Measurements from ENCODE around the gene NDUFS4. TPM values are rescaled to one million over a fixed set of nuclear protein-coding genes. Genes with fewer than 3 reads are reported as not detected.

NDUFS4 gene
- polyA plus RNA-seq, 1 of the 3 experiments (the other 2 are of a cell fraction): 104 TPM

- Histone ChIP-seq H3K79me2 (ENCODE audit: insufficient read depth) (peaks cover 47% of the 10 kb centered on the region), H3K9me3 (no peaks in the 10 kb centered on the region), H3K36me3 (replicated peaks in 1 of 2; ENCODE audit: control insufficient read depth in 1 of 2, insufficient read depth in 2 of 2, low read length in 1 of 2) (peaks cover 17 to 46% of the 10 kb centered on the region in 2 experiments), H4K20me1 (ENCODE audit: insufficient read depth) (no peaks in the 10 kb centered on the region), H2AFZ (ENCODE audit: low read depth) (no peak overlapping the region), H3F3A (replicated peaks; ENCODE audit: insufficient read depth) (peaks cover 6% of the 10 kb centered on the region), H3K4me1 (ENCODE audit: control insufficient read depth in 1 of 2, insufficient read depth in 2 of 2, low read depth in 1 of 2, low read length in 1 of 2) (peaks cover 2 to 5% of the 10 kb centered on the region in 2 experiments; a peak in 3 of 4 replicates), H3K9ac (no peak overlapping the region), H3K27ac (ENCODE audit: low read depth in 2 of 2, low read length in 1 of 2) (no peak overlapping the region; a peak in 1 of 4 replicates), H3K9me2 (no peaks in the 10 kb centered on the region), H3K4me2 (no peak overlapping the region), H3K4me3 (ENCODE audit: low read depth in 2 of 2, low read length in 1 of 2) (no peak overlapping the region), H3K27me3 (ENCODE audit: insufficient read depth) (no peaks in the 10 kb centered on the region)
- CTCF ChIA-PET: interaction anchor here (0.6 kb wide), 1 partner anchor 19 kb away, joined by 3 read pairs; no protein-coding TSS in a partner anchor
- peak; percentile 3 for DNase-seq
- WGBS (ENCODE audit: low lambda C conversion rate): 75% methylated on average over 6 of the region's 6 CpGs
- POLR2A ChIA-PET: no interaction called here
- TF ChIP-seq TCF12 (IDR thresholded peaks at IDR 0.05): no peak
- no peak for TF ChIP-seq YY1 (IDR thresholded peaks at IDR 0.05; ENCODE audit: low read depth)
- no peak for TF ChIP-seq MEF2A (IDR thresholded peaks at IDR 0.05; ENCODE audit: borderline replicate concordance, low read depth)
- TF ChIP-seq NRF1 (IDR thresholded peaks at IDR 0.05; ENCODE audit: low read depth, low read length): no peak
- no peak for TF ChIP-seq RXRA (IDR thresholded peaks at IDR 0.05; ENCODE audit: borderline replicate concordance, low read depth)
- no peak for TF ChIP-seq CTCF (IDR thresholded peaks at IDR 0.05)
- no peak for TF ChIP-seq RAD21 (IDR thresholded peaks at IDR 0.05; ENCODE audit: low read length)
- no peak for TF ChIP-seq USF1 (IDR thresholded peaks at IDR 0.05; ENCODE audit: borderline replicate concordance, low read depth)
These were observed 42.7 kb downstream of the NDUFS4 start for GRCh38 chr5:53603009-53603687.

DNA sequence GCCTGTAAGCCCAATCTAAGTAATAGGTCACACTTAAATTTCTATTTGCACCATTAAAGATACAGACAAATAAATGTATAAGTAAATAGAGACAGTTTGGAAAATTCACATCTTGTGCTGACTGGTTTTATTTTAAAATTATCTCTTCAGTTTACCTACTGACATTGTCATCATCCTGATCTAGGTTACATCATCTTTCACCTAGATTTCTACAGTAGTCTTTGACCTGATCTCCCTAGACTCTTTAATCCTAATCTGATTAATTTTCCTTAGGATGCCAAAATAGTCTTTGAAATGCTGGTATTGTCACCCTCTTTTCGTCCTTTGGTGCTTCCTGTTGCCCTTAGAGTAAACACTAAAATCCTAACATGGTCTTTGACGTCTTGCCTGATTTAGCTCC lies 43.9 kb downstream of the NDUFS4 start:
- ChIA-PET POLR2A (no interaction called here), CTCF (no interaction called here)
- Histone ChIP-seq H3K9me2 (no peaks in the 10 kb centered on the region), H2AFZ (ENCODE audit: low read depth) (no peak overlapping the region), H3K4me1 (ENCODE audit: control insufficient read depth in 1 of 2, insufficient read depth in 2 of 2, low read depth in 1 of 2, low read length in 1 of 2) (peaks cover 2 to 5% of the 10 kb centered on the region in 2 experiments; a peak in 3 of 4 replicates), H3K9me3 (no peaks in the 10 kb centered on the region), H3F3A (replicated peaks; ENCODE audit: insufficient read depth) (peaks cover 6% of the 10 kb centered on the region), H4K20me1 (ENCODE audit: insufficient read depth) (no peaks in the 10 kb centered on the region), H3K4me2 (no peak overlapping the region), H3K79me2 (ENCODE audit: insufficient read depth) (peaks cover 38% of the 10 kb centered on the region), H3K36me3 (replicated peaks in 1 of 2; ENCODE audit: control insufficient read depth in 1 of 2, insufficient read depth in 2 of 2, low read length in 1 of 2) (peaks cover 24 to 41% of the 10 kb centered on the region in 2 experiments), H3K27ac (ENCODE audit: low read depth in 2 of 2, low read length in 1 of 2) (no peak overlapping the region), H3K9ac (no peak overlapping the region), H3K4me3 (ENCODE audit: low read depth in 2 of 2, low read length in 1 of 2) (no peak overlapping the region), H3K27me3 (ENCODE audit: insufficient read depth) (no peaks in the 10 kb centered on the region)
- WGBS (ENCODE audit: low lambda C conversion rate): 91% methylated on average over 2 of the region's 2 CpGs
- DNase-seq: no peak
- no peak for TF ChIP-seq GABPA (IDR thresholded peaks at IDR 0.05; ENCODE audit: low read depth)
- TF ChIP-seq FOSL2 (IDR thresholded peaks at IDR 0.05; ENCODE audit: borderline replicate concordance, low read depth): no peak
- no peak for TF ChIP-seq IRF3 (IDR thresholded peaks at IDR 0.05; ENCODE audit: low read depth, low read length)
- no peak for TF ChIP-seq JUND (IDR thresholded peaks at IDR 0.05)
- no peak for TF ChIP-seq MXI1 (IDR thresholded peaks at IDR 0.05; ENCODE audit: low read depth, low read length)
- TF ChIP-seq TCF12 (IDR thresholded peaks at IDR 0.05): no peak
- no peak for TF ChIP-seq REST (IDR thresholded peaks at IDR 0.05; ENCODE audit: low read depth, low read length)
- no peak for TF ChIP-seq GATA2 (CRISPR knock-in tag; IDR thresholded peaks at IDR 0.05)
- no peak for TF ChIP-seq EZH2phosphoT487 (IDR thresholded peaks at IDR 0.05; ENCODE audit: borderline replicate concordance, low read depth)
- TF ChIP-seq RXRA (IDR thresholded peaks at IDR 0.05; ENCODE audit: borderline replicate concordance, low read depth): no peak
- TF ChIP-seq FOXM1 (IDR thresholded peaks at IDR 0.05; ENCODE audit: low read depth): no peak
- TF ChIP-seq, protein P1, sequence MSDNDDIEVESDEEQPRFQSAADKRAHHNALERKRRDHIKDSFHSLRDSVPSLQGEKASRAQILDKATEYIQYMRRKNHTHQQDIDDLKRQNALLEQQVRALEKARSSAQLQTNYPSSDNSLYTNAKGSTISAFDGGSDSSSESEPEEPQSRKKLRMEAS (IDR thresholded peaks at IDR 0.05; ENCODE audit: low read depth): no peak
- TF ChIP-seq CHD2 (IDR thresholded peaks at IDR 0.05; ENCODE audit: low read length, partially characterized antibody): no peak
- TF ChIP-seq POLR2AphosphoS5 (IDR thresholded peaks at IDR 0.05; ENCODE audit: low read depth, low read length): no peak
- TF ChIP-seq TEAD4 (IDR thresholded peaks at IDR 0.05; ENCODE audit: borderline replicate concordance, insufficient read depth): no peak
